ENCODE data around the gene DHFR2.

GRCh38 chr3:94093151-94093550 is 30.4 kb upstream of the DHFR2 start:
- TF ChIP-seq CTCF (IDR thresholded peaks at IDR 0.05): no peak
- TF ChIP-seq RFX5 (IDR thresholded peaks at IDR 0.05; ENCODE audit: low read length): no peak
- no peak for TF ChIP-seq TEAD4 (IDR thresholded peaks at IDR 0.05; ENCODE audit: borderline replicate concordance, insufficient read depth)
- TF ChIP-seq REST (IDR thresholded peaks at IDR 0.05; ENCODE audit: low read depth, low read length): no peak
- TF ChIP-seq FOXM1 (IDR thresholded peaks at IDR 0.05; ENCODE audit: low read depth): no peak
- TF ChIP-seq POLR2AphosphoS5 (IDR thresholded peaks at IDR 0.05; ENCODE audit: low read depth, low read length): no peak
- no peak for TF ChIP-seq JUND (IDR thresholded peaks at IDR 0.05)
- no peak for TF ChIP-seq GABPA (IDR thresholded peaks at IDR 0.05; ENCODE audit: low read depth)
- TF ChIP-seq SMC3 (IDR thresholded peaks at IDR 0.05; ENCODE audit: low read depth, low read length): no peak
- no peak for TF ChIP-seq MAX (IDR thresholded peaks at IDR 0.05; ENCODE audit: low read depth)
- no peak for TF ChIP-seq RXRA (IDR thresholded peaks at IDR 0.05; ENCODE audit: borderline replicate concordance, low read depth)
- no peak for TF ChIP-seq EP300 (IDR thresholded peaks at IDR 0.05; ENCODE audit: borderline replicate concordance in 1 of 2, low read depth in 1 of 2, low read length in 1 of 2)
- no peak for TF ChIP-seq MXI1 (IDR thresholded peaks at IDR 0.05; ENCODE audit: low read depth, low read length)

Measured in SK-N-SH (cell line).